Activated CD4-positive, alpha-beta T cell treated with anti-CD3 and anti-CD28 coated beads, Interleukin-2, amount 50 U/mL, for 16 hours (primary cell): ENCODE data around the gene CUL2.
"Not testable (repeated sequence)": the region's sequence is repeated elsewhere in the genome, so short reads cannot be mapped to it uniquely, and the experiment has no call there.

ENCODE experiments used
- DNase-seq: peaks from one replicate; pipeline ENCODE4 v3.0.0-alpha.2; 2020

CUL2 gene

DNA sequence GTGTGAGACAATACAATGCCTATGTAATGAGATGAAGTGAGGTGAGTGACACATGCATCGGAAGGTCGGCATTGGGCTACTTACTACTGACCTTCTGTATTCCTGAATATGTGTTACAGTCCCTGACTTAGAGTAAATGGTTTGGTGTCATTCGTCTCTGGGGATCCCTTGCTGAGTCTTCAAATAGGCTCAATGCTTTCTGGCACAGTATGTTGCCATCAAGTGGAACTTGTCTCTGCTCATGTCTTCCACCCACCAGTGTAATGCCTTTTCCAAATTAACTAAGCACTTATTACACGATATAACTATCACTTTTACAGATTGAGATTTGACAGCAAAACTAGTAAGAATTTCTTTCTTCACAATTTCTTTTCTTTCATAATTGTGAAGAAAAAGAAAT lies 10.9 kb downstream of the CUL2 start:
- DNase-seq = no peak

DNA sequence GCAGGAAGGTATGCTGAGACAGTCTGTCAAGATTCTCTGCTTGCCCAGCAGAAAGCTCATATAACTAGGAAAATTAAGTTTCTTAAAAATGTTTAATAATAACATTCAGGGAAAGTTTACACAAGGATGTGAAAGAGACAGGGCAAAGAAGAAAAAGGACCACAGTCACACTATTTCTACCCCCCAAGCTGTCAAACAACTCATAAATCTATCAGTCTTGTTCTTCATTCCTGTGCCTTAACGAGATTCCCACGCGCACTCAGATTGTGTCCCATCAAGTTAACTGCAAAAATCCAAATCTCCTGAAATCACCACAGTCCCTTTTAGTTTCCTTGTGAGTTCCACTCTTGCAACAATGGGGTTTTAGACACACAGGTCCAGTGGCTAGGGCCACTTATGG lies 14.9 kb downstream of the CUL2 start:
- DNase-seq = no peak

DNA sequence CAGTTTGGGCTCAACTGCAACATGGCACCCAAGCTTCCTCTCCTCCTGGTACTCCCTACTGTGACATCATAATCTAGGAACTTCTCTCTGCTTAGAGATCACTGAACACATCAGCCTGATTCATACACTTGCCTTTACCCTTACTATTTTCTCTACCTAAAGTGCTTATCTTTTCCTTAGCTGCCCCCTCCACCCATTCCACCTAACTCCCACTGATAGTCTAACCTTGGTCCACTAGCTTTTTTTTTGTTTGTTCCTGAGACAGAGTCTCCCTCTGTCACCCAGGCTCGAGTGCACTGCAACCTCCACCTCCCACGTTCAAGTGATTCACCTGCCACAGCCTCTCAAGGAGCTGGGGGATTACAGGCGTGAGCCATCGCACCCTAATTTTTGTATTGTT lies 15.9 kb downstream of the CUL2 start:
- no peak for DNase-seq

GRCh38 chr10:35070521-35070920 lies 19.6 kb downstream of the CUL2 start:
- DNase-seq = no peak

GRCh38 chr10:35063837-35064454 lies 26.2 kb downstream of the CUL2 start:
- DNase-seq = no peak

- DNase-seq = no peak
Observed at GRCh38 chr10:35059481-35059880, 30.7 kb downstream of the CUL2 start.

DNA sequence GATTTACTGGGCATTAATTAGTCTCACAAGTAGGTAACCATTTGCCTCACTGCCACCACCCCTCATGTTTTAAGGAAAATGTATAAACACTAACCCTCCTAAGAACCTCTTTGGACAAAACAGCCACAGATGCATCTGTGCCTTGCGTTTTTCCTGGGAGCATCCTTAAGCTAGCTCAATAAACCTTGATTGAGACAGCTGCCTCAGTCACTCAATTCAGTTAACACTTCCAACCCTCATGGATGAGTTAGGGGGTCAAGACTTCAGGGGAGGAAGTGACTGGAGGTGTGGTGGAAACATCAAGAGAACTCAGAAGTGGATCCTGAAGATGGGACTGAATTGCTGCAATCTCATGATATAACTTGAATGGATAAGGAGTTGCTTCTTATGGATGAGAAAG lies 31.5 kb downstream of the CUL2 start:
- DNase-seq = no peak

GRCh38 chr10:35058134-35058533 lies 32.0 kb downstream of the CUL2 start:
- no peak for DNase-seq

DNA sequence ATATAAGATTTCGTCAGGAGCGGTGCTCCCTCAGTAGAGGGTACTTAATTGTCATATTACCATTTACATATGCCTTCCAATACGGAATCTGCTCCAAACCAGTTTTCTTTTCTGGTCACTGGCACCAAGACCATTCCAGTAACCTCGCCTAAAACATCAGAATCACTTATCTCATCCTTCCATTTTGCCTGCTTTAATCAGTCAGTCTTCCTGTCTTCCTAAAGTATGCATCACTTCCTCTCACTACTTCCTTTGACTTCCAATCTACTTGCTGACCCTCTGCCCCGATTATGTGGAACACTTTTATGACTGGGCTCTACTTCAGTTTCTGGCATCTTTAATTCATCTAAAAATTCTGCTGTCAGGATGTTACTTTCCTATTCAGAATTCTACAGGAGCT lies 33.5 kb downstream of the CUL2 start:
- no peak for DNase-seq

DNA sequence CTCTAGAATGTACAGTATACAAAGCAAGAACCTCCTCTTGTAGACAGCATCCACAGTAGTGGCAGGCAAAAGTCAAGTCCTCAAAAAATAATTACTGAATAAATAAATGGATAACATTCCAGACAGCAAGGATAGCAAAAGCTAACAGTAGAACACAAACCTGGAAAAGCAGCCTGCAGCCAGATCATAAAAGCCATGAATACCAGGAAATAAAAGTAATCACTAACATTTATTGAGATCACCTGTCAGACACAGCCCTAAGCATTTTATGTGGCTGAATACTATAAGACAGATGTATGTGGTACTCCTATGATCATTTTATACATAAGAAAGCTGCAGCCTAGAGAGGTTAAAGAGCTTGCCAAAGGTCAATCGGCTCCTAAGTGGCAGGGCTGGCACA lies 34.0 kb downstream of the CUL2 start:
- no peak for DNase-seq

- DNase-seq = no peak
Observed at GRCh38 chr10:35050568-35050967, 39.6 kb downstream of the CUL2 start.

GRCh38 chr10:35046074-35046473 lies 44.1 kb downstream of the CUL2 start:
- no peak for DNase-seq

- not testable (repeated sequence) for DNase-seq
Observed at GRCh38 chr10:35045275-35045674, 44.9 kb downstream of the CUL2 start.

DNA sequence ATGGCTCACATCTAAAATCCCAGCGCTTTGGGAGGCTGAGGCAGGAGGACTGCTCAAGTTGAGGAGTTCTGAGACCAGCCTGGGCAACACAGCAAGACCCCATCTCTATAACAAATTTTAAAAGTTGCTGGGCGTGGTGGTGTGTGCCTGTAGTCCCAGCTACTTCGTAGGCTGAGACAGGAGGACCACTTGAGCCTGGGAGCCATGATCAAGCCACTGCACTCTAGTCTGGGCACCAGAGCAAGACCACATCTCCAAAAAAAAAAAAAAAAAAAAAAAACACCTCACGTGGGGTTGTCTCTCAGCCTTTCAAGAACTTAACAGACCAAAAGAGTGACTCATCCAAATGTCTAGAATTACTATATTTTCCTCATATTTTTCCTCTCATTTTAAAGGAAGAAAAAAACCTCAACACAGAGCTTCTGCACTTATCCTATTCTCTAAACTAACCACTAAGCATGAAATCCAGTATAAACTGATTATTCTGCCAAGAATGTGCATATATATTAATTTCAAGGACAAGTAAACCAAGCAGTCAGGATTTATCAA lies 46.3 kb downstream of the CUL2 start:
- DNase-seq = no peak

- no peak for DNase-seq
Observed at GRCh38 chr10:35042783-35043182, 47.4 kb downstream of the CUL2 start.

- no peak for DNase-seq
Observed at GRCh38 chr10:35041502-35041879, 48.6 kb downstream of the CUL2 start.

- no peak for DNase-seq
Observed at GRCh38 chr10:35040760-35041501, 49.2 kb downstream of the CUL2 start.

GRCh38 chr10:35037104-35037503 lies 53.0 kb downstream of the CUL2 start:
- DNase-seq = no peak

GRCh38 chr10:35035606-35036005 lies 54.5 kb downstream of the CUL2 start:
- no peak for DNase-seq

DNA sequence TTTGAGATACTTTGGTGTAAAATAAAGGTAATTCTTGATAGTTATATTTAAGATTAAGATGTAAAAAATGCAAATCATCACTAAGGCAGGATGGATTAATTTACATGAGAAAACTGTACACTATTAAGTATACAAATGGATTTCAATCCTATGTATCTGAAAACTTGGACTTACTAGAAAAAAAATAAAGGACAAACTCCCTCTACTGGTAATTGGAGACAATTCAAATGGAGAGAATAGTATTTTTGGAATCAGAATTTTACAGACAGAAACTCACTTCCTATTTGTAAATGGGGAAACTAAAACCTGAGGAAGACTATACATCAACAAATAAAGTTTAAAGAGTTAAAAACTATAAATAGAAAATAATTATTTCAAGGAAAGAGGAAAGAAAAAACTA lies 62.6 kb downstream of the CUL2 start:
- DNase-seq = no peak

- DNase-seq = no peak
Observed at GRCh38 chr10:35025916-35026315, 64.2 kb downstream of the CUL2 start.

GRCh38 chr10:35020481-35020880 lies 69.7 kb downstream of the CUL2 start:
- DNase-seq = no peak

GRCh38 chr10:35019041-35020024 lies 70.8 kb downstream of the CUL2 start:
- peak; percentile 46 for DNase-seq
